ENCODE results near the gene CAMK2D.

- TF ChIP-seq CTCF (conservative IDR thresholded peaks at IDR 0.05) = no peak
- TF ChIP-seq EZH2 (IDR thresholded peaks at IDR 0.05; ENCODE audit: low read depth) = no peak
These were observed 95.0 kb downstream of the CAMK2D start for GRCh38 chr4:113666386-113667114.

All from PC-9 (cell line).